Activated gamma-delta T cell (primary cell): ENCODE measurements around the gene SAMD10.
"Not testable (repeated sequence)": the region's sequence is repeated elsewhere in the genome, so short reads cannot be mapped to it uniquely, and the experiment has no call there.

Experiments used
- DNase-seq: peaks from one replicate; lab custom pipeline; 2025; lab: John Stamatoyannopoulos, UW

Gene SAMD10

DNA sequence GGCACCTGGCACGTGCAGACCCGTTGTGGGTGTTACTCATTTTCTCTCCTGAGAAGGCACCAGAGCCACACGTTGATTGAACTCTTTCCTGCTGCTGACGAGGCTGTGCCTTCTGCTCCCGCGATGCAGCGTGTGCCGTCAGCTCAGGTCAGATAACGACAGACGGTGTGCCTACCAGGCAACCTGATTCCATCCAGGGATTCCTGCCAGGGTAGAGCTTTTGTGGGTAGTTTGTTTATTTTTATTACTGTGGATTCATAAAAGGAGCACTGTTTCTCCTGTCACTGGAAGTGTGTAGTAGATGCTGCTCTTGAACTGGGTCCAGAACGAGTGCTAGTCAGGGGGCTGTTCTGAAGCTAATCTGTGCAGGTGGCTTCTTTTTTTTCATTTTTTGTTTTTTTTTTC lies 22.2 kb upstream of the SAMD10 start:
- no peak for DNase-seq

DNA sequence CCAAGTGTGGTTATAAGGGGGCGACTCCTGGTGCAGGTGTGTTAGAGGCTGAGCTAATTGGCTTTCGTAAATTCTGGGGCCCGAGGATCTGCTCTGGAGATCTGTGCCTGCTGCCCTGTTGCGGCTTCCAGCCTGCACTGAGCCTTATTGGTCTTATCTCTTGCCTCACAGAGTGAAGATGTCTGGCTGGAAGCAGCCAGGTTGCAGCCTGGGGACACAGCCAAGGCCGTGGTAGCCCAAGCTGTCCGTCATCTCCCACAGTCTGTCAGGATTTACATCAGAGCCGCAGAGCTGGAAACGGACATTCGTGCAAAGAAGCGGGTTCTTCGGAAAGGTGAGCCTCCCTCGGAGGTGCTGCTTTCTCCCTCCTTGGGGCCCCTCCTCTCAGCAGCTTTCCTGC lies 21.5 kb upstream of the SAMD10 start:
- no peak for DNase-seq

DNA sequence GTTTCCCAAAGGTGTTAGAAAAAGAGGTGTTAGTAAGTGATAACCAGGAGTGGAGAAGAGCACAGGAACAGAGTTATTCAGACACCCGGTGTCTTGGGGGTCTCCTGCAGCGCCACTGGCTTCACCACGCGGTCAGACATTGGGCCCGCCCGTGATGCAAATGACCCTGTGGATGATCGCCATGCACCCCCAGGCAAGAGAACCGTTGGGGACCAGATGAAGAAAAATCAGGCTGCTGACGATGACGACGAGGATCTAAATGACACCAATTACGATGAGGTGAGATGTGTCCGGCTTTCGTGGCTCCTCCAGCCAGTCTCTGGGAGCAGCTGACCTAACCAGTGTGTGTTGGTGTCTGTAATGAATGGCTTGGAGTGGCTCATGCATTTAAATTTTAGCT lies 3.5 kb upstream of the SAMD10 start:
- no peak for DNase-seq

DNA sequence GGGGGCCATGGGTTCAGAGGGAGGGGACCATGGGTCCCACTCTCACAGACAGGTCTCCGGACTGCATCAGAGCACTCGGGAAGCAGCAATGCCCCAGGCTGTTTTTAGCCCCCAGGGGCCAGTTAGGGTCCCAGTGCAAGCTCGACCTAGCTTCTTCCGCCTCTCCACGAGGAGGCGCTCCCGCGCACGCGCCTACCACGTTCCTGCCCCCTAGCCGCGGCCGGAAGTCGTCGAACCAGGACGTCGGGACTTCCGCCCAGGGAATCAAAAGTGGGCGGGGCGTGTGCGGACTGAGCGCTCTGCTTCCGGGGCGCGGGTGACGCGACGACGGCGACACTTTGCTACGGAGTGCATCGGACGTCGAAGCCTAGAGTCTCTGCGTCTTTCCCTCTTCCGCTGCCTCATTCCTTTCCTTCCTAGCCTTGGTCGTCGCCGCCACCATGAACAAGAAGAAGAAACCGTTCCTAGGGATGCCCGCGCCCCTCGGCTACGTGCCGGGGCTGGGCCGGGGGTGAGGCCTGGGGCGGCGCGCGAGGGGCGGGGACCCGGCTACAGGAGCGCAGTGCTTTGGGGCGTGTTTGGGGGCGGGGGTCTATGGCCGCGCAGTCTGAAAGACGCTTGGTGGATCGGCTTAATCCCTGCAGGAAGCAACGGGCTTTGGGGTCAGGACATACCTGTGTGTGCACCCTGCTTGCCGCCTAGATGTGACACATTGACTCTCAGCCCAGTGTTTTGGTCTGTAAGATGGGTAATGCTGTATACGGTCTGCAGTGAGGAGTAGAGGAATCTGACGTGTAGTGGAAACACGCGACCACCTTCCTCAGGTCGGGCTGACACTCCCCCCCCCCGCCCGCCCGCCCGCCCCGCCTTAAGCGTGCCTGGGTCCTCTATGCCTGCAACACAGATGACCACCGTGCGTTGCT lies 1.6 kb upstream of the SAMD10 start, which contains the start of gene PRPF6:
Gene PRPF6, plus strand, starts transcription at position 327 of the 923 bp plus-strand sequence. Its CDS starts 114 bp downstream, at position 441.
- peak; percentile 89 for DNase-seq

DNA sequence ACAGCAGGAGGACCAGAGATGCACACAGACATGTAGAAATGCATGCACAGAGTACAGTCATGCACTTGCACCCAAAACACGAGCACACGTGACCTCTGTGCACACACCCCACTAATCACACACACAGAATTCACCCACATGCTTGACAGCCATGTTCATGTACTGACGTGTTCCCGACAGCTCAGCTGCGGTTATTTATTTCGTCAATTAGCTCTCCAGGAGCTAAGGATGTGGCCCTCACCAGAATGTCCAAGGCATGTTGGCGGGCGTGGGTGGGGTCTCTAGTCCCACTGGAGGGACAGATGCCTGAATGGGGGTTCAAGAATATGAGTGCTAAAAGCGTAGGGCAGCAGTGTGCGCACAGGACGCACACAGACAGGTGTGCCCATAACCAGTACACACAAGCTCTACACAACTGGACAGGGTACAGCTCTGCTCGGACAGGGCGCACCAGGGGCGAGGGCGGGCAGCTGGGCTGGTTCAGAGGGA lies 919 bp upstream of the SAMD10 start:
- no peak for DNase-seq

DNA sequence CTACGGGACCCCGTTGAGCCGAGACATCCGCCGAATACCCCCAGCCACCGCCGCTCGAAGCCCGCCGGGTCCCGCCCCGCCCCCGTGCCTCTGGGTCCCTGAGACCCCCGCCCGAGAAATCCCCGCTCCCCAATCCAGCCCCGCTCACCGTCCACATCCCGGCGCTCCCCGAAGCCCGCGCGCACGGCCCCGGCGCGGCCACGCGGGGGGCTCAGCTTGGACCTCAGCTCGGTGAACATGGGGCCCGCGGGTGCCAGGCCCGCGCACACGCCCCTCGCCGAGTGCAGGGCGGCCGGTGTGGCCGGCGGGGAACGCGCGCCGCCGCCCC lies 249 bp downstream of the SAMD10 start:
- DNase-seq: no peak

DNA sequence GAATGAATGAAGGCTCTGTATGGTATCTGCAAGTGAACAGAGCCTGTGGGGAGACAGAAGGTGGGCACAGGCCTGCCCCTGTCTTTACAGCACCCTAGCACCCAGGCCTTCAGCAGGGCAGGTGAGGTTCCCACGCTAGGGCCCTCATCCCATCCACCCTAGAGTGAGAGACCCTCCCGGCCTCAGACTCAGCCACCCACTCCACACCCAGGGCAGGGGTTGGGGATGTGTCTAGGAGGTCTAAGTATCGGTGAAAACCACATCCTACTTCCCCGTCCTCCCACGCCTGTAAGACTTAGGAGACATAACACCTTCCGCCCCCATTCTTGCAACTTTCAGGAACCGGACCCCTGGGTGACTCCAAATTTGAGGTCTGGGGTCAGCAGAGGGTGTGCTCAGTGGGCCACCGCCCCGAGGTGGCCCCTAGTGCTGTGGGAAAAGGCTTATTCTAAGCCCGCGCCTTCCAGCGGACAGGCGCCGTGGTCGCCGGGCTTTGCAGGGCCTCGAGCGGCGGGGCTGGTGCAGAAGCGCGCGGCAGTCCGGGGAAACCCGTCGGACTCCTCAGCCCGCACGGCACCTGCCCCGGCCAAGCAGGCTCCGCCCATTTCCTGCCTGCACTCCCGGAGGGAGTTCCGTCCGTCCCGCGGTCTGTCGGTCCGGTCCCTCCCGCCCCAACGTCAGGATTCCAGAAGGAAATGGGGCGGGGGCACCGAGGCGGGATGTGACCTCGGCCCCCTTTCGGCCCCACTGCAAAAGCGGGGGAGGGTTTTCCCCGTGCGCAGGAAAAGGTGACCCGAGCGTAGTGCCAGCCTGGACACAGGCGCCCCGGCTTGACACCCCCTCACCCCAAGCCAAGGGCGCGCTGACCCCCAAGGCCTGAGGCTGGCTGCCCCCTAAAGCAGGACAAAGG lies 868 bp downstream of the SAMD10 start:
- DNase-seq: no peak

DNA sequence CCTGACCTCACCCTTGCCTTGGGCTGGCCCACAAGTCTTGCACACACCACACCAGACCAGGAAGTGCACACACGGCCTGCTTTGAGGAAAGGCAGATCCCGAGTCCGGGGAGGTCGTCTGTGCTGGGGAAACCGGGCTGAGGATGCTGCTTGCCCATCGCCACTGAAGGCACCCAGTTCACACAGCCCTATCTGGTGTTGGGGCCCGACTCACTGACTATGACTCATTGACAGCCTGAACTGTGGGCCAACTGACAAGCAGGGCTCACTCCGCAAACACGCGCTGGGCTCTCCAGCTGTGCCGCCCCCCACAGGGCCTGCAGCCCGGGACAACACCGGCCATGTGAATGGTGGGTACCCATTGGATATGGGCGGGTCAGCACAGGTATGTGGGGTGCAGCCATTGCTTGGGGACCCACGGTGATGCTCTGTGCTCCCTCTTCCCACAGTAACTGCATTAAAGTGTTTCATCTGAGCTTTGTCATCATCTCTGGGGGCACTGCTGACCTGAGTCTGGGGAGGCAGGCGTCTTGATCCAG lies 1.6 kb downstream of the SAMD10 start:
- peak; percentile 40 for DNase-seq

DNA sequence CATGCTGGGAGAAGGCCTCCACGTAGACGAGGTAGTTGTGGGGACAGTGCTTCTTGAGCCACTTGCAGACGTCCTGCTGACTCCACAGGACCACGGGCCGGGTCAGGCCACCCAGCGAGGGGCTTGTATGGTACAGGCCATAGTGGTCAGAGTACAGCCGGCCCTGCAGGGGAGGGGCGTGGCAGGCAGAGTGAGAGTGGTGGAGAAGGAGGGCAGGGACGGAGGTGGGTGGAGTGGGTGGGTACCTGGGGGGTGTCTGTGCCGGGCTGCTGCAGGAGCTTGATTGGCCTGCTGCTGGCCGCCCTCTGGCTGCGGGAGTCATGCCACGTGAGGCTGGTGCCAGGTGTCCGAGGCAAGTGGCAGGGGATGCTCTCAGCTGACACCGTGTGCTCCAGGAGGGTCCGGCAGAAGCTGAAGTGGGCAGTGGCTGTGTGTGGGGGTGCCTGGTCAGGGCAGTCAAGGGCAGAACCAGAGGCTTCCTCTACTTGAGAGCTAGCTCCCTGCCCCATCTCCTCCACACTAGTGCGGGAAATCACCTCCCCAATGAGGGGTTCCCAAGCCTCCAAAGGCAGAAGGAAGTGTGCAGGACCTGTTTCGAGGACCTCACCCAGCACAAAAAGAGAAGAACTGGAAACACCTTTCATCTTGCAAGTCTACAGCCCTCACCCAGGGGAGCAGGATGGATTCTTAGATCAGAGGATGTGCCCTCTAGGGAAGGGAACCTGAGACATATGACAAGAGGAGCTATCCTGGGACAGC lies 2.3 kb downstream of the SAMD10 start:
- no peak for DNase-seq

DNA sequence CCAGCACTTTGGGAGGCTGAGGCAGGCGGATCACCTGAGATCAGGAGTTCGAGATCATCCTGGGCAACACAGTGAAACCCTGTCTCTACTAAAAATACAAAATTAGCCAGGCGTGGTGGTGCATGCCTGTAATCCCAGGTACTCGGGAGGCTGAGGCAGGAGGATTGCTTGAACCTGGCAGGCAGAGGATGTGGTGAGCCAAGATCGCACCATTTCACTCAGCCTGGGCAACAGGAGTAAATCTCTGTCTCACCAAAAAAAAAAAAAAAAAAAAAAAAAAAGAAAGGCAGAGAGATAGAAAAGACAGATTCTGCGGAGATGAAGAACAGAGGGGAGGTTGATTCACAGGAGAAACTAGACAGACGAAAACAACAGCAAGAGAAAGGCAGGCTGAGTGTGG lies 2.9 kb downstream of the SAMD10 start:
- DNase-seq: not testable (repeated sequence)

DNA sequence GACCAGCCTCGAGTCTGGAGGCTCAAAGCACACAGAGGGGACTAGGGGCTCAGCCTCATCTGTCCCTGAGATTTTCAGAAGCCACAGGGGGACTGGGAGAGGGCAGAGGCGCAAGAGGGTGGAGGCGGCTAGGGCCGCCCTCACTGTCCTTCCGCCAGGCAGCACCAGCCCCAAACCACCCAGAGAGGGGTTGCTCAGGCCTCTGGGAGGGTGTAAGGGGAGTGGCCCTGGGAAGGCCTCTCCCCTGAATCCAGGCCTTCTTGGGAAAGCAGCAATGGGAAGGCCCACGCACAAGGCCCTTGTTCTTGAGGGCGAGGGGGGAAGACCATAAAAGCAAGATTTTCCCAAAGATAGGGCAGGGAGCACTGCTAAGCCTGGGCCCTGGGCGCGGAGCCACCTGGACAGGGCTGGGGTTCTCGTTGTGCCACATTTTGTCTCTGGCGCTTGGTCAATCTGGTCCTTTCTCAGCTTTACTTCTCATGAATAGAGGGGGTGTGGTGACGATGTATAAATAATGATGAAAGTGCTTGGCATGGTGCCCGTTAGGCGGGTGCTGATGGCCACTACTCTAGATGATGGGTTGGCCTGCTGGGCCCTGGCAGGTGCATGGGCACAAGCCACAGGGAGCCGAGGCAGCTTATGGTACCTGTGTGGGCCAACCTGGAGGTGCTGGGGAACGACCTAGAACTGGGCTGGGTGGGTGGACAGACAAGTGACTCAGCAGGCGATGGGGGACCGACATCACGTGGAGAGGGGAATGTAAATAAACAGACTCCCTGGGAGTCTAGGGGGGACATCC lies 4.8 kb downstream of the SAMD10 start:
- DNase-seq: no peak

DNA sequence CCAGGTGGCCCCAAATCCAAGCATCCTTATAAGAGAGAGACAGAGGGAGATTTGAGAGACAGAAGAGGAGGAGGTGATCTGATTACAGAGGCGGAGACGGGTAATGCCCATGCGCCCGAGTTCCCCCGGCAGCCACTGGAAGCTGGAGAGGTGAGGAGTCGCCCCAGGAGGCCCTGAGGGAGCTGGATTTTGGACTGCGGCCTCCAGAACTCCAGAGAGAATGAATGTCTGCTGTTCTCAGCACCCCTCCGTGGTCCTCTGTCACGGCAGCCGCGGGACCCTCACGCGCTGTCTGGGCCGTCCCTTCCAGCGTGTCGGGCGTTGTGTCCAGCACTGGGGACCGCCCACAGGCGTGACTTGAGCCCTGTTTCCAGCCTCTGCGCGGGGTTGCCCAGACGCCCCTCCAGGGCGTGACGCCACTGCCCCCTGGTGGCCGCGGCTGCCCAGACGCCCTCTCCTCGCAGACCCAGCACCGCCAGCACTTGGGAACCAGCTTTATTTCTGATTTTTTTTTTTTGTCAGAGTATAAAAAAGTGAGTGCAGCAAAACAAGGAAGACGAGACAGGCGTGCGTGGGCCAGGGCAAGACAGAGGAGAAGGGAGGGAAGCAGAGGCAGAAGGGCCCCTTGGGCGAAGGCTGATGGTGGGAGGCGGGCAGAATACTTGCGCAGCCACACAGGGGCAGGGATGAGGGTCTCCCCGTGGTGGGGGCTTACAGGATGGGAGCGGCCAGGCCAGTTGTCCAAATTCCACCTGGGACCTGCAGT lies 5.6 kb downstream of the SAMD10 start:
- peak; percentile 59 for DNase-seq

DNA sequence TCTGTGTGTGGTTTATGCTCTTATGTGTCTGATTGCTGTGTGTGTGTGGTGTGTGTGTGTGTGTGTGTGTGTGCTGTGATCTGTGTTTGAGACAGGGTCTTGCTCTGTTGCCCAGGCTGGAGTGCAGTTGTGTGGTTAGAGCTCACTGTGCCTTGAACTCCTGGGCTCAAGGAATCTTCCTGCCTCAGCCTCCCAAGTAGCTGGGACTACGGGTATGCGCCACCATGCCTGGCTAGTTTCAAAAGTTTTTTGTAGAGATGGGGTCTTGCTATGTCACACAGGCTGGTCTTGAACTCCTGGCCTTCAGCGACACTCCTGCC lies 6.3 kb downstream of the SAMD10 start:
- no peak for DNase-seq

DNA sequence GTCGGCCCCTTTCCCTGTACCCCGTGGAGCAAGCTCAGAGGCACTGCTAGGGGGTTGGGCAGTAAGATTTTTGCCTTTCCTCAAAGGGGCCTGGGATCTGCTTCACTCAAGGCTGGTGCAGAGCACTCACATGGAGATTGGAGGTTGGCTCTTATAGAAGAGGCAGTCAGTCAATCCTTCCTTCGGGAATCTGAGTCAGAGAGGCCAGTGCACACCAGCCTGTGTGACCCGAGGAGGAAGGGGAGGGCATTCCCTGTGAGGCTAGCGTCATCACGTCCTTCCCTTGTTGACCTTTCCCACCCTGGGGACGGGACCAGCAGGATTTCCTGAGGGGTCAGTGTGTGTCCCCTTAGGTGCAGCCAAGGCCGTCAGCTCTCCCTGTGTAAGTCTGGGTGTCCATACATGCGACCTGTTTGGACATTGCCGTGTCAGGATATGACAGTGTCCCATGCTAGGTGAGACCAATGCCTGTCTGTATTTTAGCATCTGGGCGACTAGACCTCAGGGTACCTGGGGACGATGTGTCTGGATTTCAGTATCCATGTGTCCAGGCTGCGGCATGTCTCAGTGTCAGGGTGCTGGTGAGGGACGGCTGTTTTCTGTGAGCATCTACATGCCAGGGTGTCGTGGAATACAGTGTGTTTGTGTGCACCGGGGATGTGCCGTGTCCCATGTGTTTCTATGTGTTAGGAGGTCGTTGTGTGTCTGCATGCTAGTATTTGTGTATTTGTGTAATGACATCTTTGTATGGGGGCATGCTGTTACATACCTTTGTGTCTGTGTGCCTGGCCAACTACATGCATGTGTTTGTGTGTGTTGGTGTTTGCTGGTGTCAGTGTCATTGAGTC lies 6.9 kb downstream of the SAMD10 start:
- DNase-seq: no peak

DNA sequence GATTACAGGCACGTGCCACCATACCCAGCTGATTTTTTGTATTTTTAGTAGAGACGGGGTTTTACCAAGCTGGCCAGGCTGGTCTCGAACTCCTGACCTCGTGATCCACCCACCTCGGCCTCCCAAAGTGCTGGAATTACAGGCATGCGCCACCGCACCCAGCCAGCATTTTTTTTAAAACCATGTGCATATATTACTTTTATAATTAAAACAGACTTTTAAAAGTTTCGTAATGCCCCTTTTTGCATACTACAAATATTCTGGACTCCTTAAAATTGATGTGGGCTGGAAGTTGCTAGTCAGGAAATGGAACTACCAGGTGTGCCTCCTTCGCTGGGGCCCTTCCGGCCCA lies 7.5 kb downstream of the SAMD10 start:
- not testable (repeated sequence) for DNase-seq

DNA sequence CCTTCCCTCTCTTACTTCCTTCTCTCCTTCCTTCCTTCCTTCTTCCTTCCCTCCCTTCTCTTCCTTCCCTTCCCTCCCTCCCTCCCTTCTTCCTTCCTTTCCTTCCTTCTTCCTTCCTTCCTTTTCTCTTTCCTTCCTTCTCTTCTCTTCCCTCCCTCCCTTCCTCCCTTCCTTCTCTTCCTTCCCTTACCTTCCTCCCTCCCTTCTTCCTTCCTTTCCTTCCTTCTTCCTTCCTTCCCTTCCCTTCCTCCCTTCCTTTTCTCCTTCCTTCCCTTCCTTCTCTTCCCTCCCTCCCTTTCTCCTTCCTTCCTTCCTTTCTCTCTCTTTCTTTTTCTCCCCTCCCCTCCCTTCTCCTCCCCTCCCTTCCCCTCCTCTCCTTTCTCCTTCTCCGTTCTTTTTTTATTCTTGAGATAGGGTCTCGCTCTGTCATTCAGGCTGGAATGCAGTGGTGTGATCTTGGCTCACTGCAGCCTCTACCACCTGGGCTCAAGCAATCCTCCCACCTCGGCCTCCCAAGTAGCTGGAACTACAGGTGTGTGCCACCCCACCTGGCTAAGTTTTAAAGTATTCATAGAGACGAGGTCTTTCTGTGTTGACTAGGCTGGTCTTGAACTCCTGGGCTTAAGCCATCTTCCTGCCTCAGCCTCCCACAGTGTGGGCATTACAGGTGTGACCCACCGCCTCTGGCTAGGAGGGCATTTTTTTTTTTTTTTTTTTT lies 8.6 kb downstream of the SAMD10 start:
- no peak for DNase-seq

DNA sequence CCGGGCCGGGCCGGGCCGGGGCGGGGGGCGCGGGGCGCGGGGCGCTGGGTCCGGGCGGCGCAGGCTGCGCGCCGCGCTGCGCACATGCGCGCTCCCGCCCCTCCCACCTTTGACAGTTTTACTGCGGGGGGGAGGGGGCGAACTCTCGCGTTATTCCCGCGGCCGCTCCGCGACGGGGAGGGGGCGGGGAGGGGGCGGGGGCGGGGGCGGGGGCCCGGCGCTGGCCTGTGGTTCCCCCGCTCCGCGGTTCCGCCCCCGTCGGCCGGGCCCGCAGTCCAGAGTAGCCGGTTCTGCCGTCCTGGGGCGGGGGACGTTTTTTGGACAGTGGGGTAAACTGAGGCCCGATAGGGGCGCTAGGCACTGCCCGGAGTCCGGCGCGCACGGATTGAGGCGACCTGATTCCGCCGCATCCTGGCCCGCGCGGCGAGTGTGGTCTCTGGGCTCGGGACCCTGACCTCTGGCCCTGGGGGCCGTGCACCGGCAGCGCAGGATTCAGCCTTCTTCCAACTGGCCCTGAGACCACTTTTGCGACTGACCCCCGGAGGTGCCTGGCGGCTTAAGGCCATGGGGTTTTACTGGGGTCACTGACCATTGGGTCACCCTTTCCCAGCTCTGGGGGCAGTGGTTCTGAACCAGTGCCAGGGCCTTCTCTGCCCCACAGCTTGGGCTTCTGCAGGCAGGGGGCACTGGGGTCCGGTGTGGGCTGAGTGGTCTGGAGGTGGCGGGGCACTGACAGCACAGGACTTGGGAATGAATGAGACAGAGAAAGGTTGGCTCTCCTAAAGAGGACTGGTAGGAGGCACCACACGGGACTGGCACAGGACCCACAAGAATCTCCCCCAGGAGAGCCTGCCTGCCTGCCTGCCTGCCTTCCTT lies 9.4 kb downstream of the SAMD10 start, which contains the start of gene ZNF512B:
Gene ZNF512B, minus strand, starts transcription at position 93 of the 876 bp plus-strand sequence. CDS start 1,980 bp downstream, outside the sequence.
- no peak for DNase-seq
